GM23338 (cell line): ENCODE measurements around the gene PIP5K1A. TPM values are rescaled to one million over a fixed set of nuclear protein-coding genes. Genes with fewer than 3 reads are reported as not detected.

Experiments
- ATAC-seq: fragments of 200-7000 bp; cut with Tn5 transposase; 3 replicates; pipeline ENCODE4 v1.9.1; 2020
- DNase-seq: peaks from one replicate; pipeline ENCODE4 v3.0.0-alpha.2; 2015; ENCODE audit warnings: low spot score
- H2AFZ ChIP-seq: fragments of 200-600 bp; sonication (generic); 2 replicates; pipeline ENCODE4 v1.8.0; 2016; ENCODE audit warnings: antibody characterized with exemption, mild to moderate bottlenecking, moderate library complexity
- H3F3A ChIP-seq: fragments of 200-600 bp; sonication (generic); replicated peaks from 2 replicates; pipeline ENCODE4 v1.8.0; 2017; ENCODE audit warnings: antibody characterized with exemption, mixed run types, low read depth
- H3K27ac ChIP-seq: fragments of 200-600 bp; sonication (generic); 2 replicates; pipeline ENCODE4 v1.6.1; 2016; ENCODE audit warnings: low read depth
- H3K27me3 ChIP-seq: fragments of 200-600 bp; sonication (generic); 2 replicates; pipeline ENCODE4 v1.8.0; 2016; ENCODE audit warnings: mild to moderate bottlenecking, mixed run types, moderate library complexity; ENCODE audit not compliant: insufficient read depth
- H3K36me3 ChIP-seq: fragments of 200-600 bp; sonication (generic); 2 replicates; pipeline ENCODE4 v1.8.0; 2016; ENCODE audit warnings: mild to moderate bottlenecking; ENCODE audit not compliant: insufficient read depth
- H3K4me1 ChIP-seq: fragments of 200-600 bp; sonication (generic); 2 replicates; pipeline ENCODE4 v1.8.0; 2016; ENCODE audit warnings: mild to moderate bottlenecking, moderate library complexity; ENCODE audit not compliant: insufficient read depth
- H3K4me2 ChIP-seq: fragments of 200-600 bp; sonication (generic); 2 replicates; pipeline ENCODE4 v1.7.1; 2017; ENCODE audit warnings: mixed run types
- H3K4me3 ChIP-seq: fragments of 200-600 bp; sonication (generic); 2 replicates; pipeline ENCODE4 v1.6.1; 2016; ENCODE audit warnings: mixed run types
- H3K79me2 ChIP-seq: fragments of 200-600 bp; sonication (generic); replicated peaks from 2 replicates; pipeline ENCODE4 v1.8.0; 2017; ENCODE audit warnings: mild to moderate bottlenecking; ENCODE audit not compliant: insufficient read depth
- H3K9me2 ChIP-seq: fragments of 200-600 bp; sonication (generic); 2 replicates; pipeline ENCODE4 v1.8.0; 2017; ENCODE audit not compliant: insufficient read depth
- H4K20me1 ChIP-seq: fragments of 200-600 bp; sonication (generic); replicated peaks from 2 replicates; pipeline ENCODE4 v1.8.0; 2017; ENCODE audit warnings: mild to moderate bottlenecking; ENCODE audit not compliant: insufficient read depth
- H3K27ac Mint-ChIP-seq: 2 replicates; pipeline ENCODE4 v1.8.0; 2020; ENCODE audit warnings: inconsistent platforms, mild to moderate bottlenecking, moderate library complexity, mixed read lengths
- H3K27me3 Mint-ChIP-seq: 3 replicates; pipeline ENCODE4 v1.8.0; 2022; ENCODE audit warnings: low read depth, mild to moderate bottlenecking, moderate library complexity, mixed read lengths, inconsistent platforms; ENCODE audit not compliant: insufficient read depth, poor library complexity
- H3K36me3 Mint-ChIP-seq: 3 replicates; pipeline ENCODE4 v1.8.0; 2021; ENCODE audit warnings: low read depth, mild to moderate bottlenecking, inconsistent platforms, moderate library complexity, mixed read lengths
- H3K4me1 Mint-ChIP-seq: 3 replicates; pipeline ENCODE4 v1.8.0; 2020; ENCODE audit warnings: mild to moderate bottlenecking, inconsistent platforms, mixed read lengths
- H3K4me3 Mint-ChIP-seq: 3 replicates; pipeline ENCODE4 v1.8.0; 2021; ENCODE audit warnings: moderate library complexity, mild to moderate bottlenecking, inconsistent platforms, mixed read lengths
- H3K9me3 Mint-ChIP-seq: 3 replicates; pipeline ENCODE4 v1.8.0; 2020; ENCODE audit warnings: moderate library complexity, mild to moderate bottlenecking, inconsistent platforms, mixed read lengths
- CREB1 ChIP-seq: fragments of 250-450 bp; sonication (Bioruptor Pico); IDR thresholded peaks from 2 replicates; pipeline ENCODE4 v1.5.0; 2020; ENCODE audit warnings: low read depth, mild to moderate bottlenecking, moderate library complexity
- EZH2 ChIP-seq: fragments of 200-600 bp; sonication (generic); IDR thresholded peaks from one replicate; pipeline ENCODE4 v1.8.0; 2017; ENCODE audit warnings: antibody characterized with exemption, mild to moderate bottlenecking, low read depth; ENCODE audit not compliant: unreplicated experiment
- EZH2phosphoT487 ChIP-seq: fragments of 200-600 bp; sonication (generic); IDR thresholded peaks from one replicate; pipeline ENCODE4 v1.8.1; 2018; ENCODE audit warnings: antibody characterized with exemption; ENCODE audit not compliant: unreplicated experiment
- JUNB ChIP-seq: IDR thresholded peaks from one replicate; pipeline ENCODE4 v1.6.1; 2016; ENCODE audit warnings: antibody characterized with exemption; ENCODE audit not compliant: unreplicated experiment
- NANOG ChIP-seq: IDR thresholded peaks from 2 replicates; pipeline ENCODE4 v1.6.1; 2016; ENCODE audit warnings: antibody characterized with exemption, borderline replicate concordance
- POLR2AphosphoS5 ChIP-seq: IDR thresholded peaks from 2 replicates; pipeline ENCODE4 v1.6.1; 2016; ENCODE audit warnings: antibody characterized with exemption, low read depth
- STAT1 ChIP-seq: IDR thresholded peaks from one replicate; pipeline ENCODE4 v1.6.1; 2016; ENCODE audit warnings: antibody characterized with exemption; ENCODE audit not compliant: unreplicated experiment
- ZNF114 ChIP-seq: fragments of 250-450 bp; sonication (Bioruptor Pico); IDR thresholded peaks from 2 replicates; pipeline ENCODE4 v1.5.0; 2020; ENCODE audit warnings: mild to moderate bottlenecking, moderate library complexity
- ZNF331 ChIP-seq: fragments of 250-450 bp; sonication (Bioruptor Pico); IDR thresholded peaks from 2 replicates; pipeline ENCODE4 v1.5.0; 2020; ENCODE audit warnings: low read depth, mild to moderate bottlenecking, moderate library complexity
- polyA plus RNA-seq: library from polyadenylated mRNA; unstranded; fragments of >200 nt; fragmentation: Nextera tagmentation; extraction: Ambion mirVana; gene quantifications from 2 replicates; pipeline ENCODE4 v1.2.1, GENCODE V29; 2016
- total RNA-seq: library from RNA; depleted of rRNA; stranded (reverse); fragments of >200 nt; shearing (Covaris generic); gene quantifications from 2 replicates; pipeline ENCODE4 v1.2.3, GENCODE V29; 2014
- TF ChIP-seq, protein P1 (sequence below), 2 experiments: fragments of 200-600 bp in 1 of 2; sonication (generic) in 1 of 2; conservative IDR thresholded peaks; 2 replicates each; pipeline versions ENCODE4 v1.5.1 to v1.6.1; 2016 to 2017; ENCODE audit warnings: antibody characterized with exemption in 2 of 2, low read depth in 2 of 2, mild to moderate bottlenecking in 2 of 2, moderate library complexity in 1 of 2
- TF ChIP-seq, protein P2 (sequence below): IDR thresholded peaks from 2 replicates; pipeline ENCODE4 v1.6.1; 2016; ENCODE audit warnings: antibody characterized with exemption
- TF ChIP-seq, protein P3 (sequence below): IDR thresholded peaks from one replicate; pipeline ENCODE4 v1.6.1; 2018; ENCODE audit warnings: antibody characterized with exemption; ENCODE audit not compliant: unreplicated experiment
- TF ChIP-seq, protein P4 (sequence below): fragments of 250-450 bp; sonication (Bioruptor Pico); IDR thresholded peaks from 2 replicates; pipeline ENCODE4 v1.5.0; 2020; ENCODE audit warnings: mild to moderate bottlenecking, moderate library complexity

The PIP5K1A gene
- total and polyA plus RNA-seq, 2 experiments from 2014 or later, result 23.2 to 63.3 TPM

- no peaks in the 10 kb centered on the region for H3K4me1 ChIP-seq
- no peaks in the 10 kb centered on the region for H3K27me3 ChIP-seq
- H3K79me2 ChIP-seq, result peaks cover 11% of the 10 kb centered on the region; the same call in 1 of the 2 replicates
- H3K27ac ChIP-seq, result 0 out of 2 replicates have a peak overlapping the region, but pooled peaks have one; percentile 55
- H3K4me3 ChIP-seq, result no peak overlapping the region
- H4K20me1 ChIP-seq, result peaks cover 4% of the 10 kb centered on the region; the same call in 1 of the 2 replicates
- no peak overlapping the region for H3K4me2 ChIP-seq
- peaks cover 39% of the 10 kb centered on the region for H3K36me3 ChIP-seq
- Mint-ChIP-seq H3K36me3 (peaks cover 72% of the 10 kb centered on the region), H3K9me3 (no peaks in the 10 kb centered on the region), H3K27ac (no peak overlapping the region; the same call in 1 of the 2 replicates), H3K27me3 (peaks cover 3% of the 10 kb centered on the region), H3K4me3 (no peak overlapping the region), H3K4me1 (peaks cover 2% of the 10 kb centered on the region; the same call in 1 of the 3 replicates)
- ATAC-seq, result no peak
- peaks cover 15% of the 10 kb centered on the region for H3F3A ChIP-seq
- TF ChIP-seq, protein P1, sequence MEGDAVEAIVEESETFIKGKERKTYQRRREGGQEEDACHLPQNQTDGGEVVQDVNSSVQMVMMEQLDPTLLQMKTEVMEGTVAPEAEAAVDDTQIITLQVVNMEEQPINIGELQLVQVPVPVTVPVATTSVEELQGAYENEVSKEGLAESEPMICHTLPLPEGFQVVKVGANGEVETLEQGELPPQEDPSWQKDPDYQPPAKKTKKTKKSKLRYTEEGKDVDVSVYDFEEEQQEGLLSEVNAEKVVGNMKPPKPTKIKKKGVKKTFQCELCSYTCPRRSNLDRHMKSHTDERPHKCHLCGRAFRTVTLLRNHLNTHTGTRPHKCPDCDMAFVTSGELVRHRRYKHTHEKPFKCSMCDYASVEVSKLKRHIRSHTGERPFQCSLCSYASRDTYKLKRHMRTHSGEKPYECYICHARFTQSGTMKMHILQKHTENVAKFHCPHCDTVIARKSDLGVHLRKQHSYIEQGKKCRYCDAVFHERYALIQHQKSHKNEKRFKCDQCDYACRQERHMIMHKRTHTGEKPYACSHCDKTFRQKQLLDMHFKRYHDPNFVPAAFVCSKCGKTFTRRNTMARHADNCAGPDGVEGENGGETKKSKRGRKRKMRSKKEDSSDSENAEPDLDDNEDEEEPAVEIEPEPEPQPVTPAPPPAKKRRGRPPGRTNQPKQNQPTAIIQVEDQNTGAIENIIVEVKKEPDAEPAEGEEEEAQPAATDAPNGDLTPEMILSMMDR (conservative IDR thresholded peaks at IDR 0.05; ENCODE audit: low read depth in 2 of 2), result no peak
- TF ChIP-seq JUNB (no peak), ZNF114 (CRISPR knock-in tag) (no peak), ZNF331 (CRISPR knock-in tag) (no peak), NANOG (no peak), EZH2 (no peak), POLR2AphosphoS5 (no peak), CREB1 (CRISPR knock-in tag) (no peak), STAT1 (no peak), EZH2phosphoT487 (no peak)
- TF ChIP-seq, protein P2, sequence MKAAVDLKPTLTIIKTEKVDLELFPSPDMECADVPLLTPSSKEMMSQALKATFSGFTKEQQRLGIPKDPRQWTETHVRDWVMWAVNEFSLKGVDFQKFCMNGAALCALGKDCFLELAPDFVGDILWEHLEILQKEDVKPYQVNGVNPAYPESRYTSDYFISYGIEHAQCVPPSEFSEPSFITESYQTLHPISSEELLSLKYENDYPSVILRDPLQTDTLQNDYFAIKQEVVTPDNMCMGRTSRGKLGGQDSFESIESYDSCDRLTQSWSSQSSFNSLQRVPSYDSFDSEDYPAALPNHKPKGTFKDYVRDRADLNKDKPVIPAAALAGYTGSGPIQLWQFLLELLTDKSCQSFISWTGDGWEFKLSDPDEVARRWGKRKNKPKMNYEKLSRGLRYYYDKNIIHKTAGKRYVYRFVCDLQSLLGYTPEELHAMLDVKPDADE, result no peak
- TF ChIP-seq, protein P3, sequence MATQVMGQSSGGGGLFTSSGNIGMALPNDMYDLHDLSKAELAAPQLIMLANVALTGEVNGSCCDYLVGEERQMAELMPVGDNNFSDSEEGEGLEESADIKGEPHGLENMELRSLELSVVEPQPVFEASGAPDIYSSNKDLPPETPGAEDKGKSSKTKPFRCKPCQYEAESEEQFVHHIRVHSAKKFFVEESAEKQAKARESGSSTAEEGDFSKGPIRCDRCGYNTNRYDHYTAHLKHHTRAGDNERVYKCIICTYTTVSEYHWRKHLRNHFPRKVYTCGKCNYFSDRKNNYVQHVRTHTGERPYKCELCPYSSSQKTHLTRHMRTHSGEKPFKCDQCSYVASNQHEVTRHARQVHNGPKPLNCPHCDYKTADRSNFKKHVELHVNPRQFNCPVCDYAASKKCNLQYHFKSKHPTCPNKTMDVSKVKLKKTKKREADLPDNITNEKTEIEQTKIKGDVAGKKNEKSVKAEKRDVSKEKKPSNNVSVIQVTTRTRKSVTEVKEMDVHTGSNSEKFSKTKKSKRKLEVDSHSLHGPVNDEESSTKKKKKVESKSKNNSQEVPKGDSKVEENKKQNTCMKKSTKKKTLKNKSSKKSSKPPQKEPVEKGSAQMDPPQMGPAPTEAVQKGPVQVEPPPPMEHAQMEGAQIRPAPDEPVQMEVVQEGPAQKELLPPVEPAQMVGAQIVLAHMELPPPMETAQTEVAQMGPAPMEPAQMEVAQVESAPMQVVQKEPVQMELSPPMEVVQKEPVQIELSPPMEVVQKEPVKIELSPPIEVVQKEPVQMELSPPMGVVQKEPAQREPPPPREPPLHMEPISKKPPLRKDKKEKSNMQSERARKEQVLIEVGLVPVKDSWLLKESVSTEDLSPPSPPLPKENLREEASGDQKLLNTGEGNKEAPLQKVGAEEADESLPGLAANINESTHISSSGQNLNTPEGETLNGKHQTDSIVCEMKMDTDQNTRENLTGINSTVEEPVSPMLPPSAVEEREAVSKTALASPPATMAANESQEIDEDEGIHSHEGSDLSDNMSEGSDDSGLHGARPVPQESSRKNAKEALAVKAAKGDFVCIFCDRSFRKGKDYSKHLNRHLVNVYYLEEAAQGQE, result no peak
- TF ChIP-seq, protein P4, sequence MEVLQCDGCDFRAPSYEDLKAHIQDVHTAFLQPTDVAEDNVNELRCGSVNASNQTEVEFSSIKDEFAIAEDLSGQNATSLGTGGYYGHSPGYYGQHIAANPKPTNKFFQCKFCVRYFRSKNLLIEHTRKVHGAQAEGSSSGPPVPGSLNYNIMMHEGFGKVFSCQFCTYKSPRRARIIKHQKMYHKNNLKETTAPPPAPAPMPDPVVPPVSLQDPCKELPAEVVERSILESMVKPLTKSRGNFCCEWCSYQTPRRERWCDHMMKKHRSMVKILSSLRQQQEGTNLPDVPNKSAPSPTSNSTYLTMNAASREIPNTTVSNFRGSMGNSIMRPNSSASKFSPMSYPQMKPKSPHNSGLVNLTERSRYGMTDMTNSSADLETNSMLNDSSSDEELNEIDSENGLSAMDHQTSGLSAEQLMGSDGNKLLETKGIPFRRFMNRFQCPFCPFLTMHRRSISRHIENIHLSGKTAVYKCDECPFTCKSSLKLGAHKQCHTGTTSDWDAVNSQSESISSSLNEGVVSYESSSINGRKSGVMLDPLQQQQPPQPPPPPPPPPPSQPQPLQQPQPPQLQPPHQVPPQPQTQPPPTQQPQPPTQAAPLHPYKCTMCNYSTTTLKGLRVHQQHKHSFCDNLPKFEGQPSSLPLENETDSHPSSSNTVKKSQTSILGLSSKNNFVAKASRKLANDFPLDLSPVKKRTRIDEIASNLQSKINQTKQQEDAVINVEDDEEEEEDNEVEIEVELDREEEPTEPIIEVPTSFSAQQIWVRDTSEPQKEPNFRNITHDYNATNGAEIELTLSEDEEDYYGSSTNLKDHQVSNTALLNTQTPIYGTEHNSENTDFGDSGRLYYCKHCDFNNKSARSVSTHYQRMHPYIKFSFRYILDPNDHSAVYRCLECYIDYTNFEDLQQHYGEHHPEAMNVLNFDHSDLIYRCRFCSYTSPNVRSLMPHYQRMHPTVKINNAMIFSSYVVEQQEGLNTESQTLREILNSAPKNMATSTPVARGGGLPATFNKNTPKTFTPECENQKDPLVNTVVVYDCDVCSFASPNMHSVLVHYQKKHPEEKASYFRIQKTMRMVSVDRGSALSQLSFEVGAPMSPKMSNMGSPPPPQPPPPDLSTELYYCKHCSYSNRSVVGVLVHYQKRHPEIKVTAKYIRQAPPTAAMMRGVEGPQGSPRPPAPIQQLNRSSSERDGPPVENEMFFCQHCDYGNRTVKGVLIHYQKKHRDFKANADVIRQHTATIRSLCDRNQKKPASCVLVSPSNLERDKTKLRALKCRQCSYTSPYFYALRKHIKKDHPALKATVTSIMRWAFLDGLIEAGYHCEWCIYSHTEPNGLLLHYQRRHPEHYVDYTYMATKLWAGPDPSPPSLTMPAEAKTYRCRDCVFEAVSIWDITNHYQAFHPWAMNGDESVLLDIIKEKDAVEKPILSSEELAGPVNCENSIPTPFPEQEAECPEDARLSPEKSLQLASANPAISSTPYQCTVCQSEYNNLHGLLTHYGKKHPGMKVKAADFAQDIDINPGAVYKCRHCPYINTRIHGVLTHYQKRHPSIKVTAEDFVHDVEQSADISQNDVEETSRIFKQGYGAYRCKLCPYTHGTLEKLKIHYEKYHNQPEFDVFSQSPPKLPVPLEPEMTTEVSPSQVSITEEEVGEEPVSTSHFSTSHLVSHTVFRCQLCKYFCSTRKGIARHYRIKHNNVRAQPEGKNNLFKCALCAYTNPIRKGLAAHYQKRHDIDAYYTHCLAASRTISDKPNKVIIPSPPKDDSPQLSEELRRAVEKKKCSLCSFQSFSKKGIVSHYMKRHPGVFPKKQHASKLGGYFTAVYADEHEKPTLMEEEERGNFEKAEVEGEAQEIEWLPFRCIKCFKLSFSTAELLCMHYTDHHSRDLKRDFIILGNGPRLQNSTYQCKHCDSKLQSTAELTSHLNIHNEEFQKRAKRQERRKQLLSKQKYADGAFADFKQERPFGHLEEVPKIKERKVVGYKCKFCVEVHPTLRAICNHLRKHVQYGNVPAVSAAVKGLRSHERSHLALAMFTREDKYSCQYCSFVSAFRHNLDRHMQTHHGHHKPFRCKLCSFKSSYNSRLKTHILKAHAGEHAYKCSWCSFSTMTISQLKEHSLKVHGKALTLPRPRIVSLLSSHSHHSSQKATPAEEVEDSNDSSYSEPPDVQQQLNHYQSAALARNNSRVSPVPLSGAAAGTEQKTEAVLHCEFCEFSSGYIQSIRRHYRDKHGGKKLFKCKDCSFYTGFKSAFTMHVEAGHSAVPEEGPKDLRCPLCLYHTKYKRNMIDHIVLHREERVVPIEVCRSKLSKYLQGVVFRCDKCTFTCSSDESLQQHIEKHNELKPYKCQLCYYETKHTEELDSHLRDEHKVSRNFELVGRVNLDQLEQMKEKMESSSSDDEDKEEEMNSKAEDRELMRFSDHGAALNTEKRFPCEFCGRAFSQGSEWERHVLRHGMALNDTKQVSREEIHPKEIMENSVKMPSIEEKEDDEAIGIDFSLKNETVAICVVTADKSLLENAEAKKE (CRISPR knock-in tag), result no peak
- no peak for DNase-seq
- H2AFZ ChIP-seq, result no peak overlapping the region
- no peaks in the 10 kb centered on the region for H3K9me2 ChIP-seq
Measured at GRCh38 chr1:151266821-151267220, 68.5 kb downstream of the PIP5K1A start.
